GM18498 (cell line): ENCODE data around the gene UVRAG.

Experiments
- ATAC-seq: cut with Tn5 transposase; IDR thresholded peaks from one replicate; pipeline ENCODE4 v1.9.1; 2021; ENCODE audit warnings: mild to moderate bottlenecking, moderate library complexity; ENCODE audit not compliant: unreplicated experiment

The UVRAG gene

GRCh38 chr11:76157891-76158290 lies 342.9 kb downstream of the UVRAG start:
- ATAC-seq, result no peak

GRCh38 chr11:76158394-76159302 lies 343.6 kb downstream of the UVRAG start:
- no peak for ATAC-seq

- no peak for ATAC-seq
Measured at GRCh38 chr11:76159303-76159937, 344.4 kb downstream of the UVRAG start.

- no peak for ATAC-seq
Measured at GRCh38 chr11:76159983-76160661, 345.1 kb downstream of the UVRAG start.

- no peak for ATAC-seq
Measured at GRCh38 chr11:76160856-76161255, 345.8 kb downstream of the UVRAG start.

GRCh38 chr11:76161261-76161961 lies 346.4 kb downstream of the UVRAG start:
- ATAC-seq, result no peak

GRCh38 chr11:76162336-76163288 lies 347.6 kb downstream of the UVRAG start:
- no peak for ATAC-seq

GRCh38 chr11:76163289-76163880 lies 348.4 kb downstream of the UVRAG start:
- no peak for ATAC-seq

- ATAC-seq, result no peak
Measured at GRCh38 chr11:76164081-76164480, 349.1 kb downstream of the UVRAG start.

- no peak for ATAC-seq
Measured at GRCh38 chr11:76164861-76165751, 350.1 kb downstream of the UVRAG start.

GRCh38 chr11:76166314-76166713 lies 351.3 kb downstream of the UVRAG start:
- peak; percentile 59 for ATAC-seq

- no peak for ATAC-seq
Measured at GRCh38 chr11:76167590-76167989, 352.6 kb downstream of the UVRAG start.

- ATAC-seq, result no peak
Measured at GRCh38 chr11:76169473-76169896, 354.5 kb downstream of the UVRAG start.

GRCh38 chr11:76170468-76170867 lies 355.5 kb downstream of the UVRAG start:
- ATAC-seq, result no peak

- ATAC-seq, result no peak
Measured at GRCh38 chr11:76172583-76172982, 357.6 kb downstream of the UVRAG start.

GRCh38 chr11:76173663-76174062 lies 358.7 kb downstream of the UVRAG start:
- no peak for ATAC-seq

- ATAC-seq, result no peak
Measured at GRCh38 chr11:76174330-76174729, 359.3 kb downstream of the UVRAG start.

GRCh38 chr11:76175783-76176182 lies 360.8 kb downstream of the UVRAG start:
- ATAC-seq, result no peak
